NB4 (cell line): ENCODE data around the gene PRDX6.

Source experiments
- CTCF ChIP-seq: IDR thresholded peaks from one replicate; pipeline ENCODE4 v1.5.1; 2012; ENCODE audit warnings: low read depth, low read length
- MAX ChIP-seq: IDR thresholded peaks from 2 replicates; pipeline ENCODE4 v1.6.1; 2011; ENCODE audit warnings: low read depth, low read length
- POLR2A ChIP-seq: IDR thresholded peaks from 2 replicates; pipeline ENCODE4 v1.6.1; 2011; ENCODE audit warnings: mild to moderate bottlenecking; ENCODE audit not compliant: insufficient read length; ENCODE audit errors: extremely low read depth

GRCh38 chr1:173529106-173529505, 52.0 kb downstream of the PRDX6 start:
- TF ChIP-seq POLR2A: no peak
- no peak for TF ChIP-seq CTCF
- no peak for TF ChIP-seq MAX
